Breast epithelium (tissue), 4 donors: Measurements from ENCODE around the gene MAPK8. TPM values are rescaled to one million over a fixed set of nuclear protein-coding genes. Genes with fewer than 3 reads are reported as not detected.
A peak's percentile ranks its signal among the peaks of the same experiment; 100 is the strongest.

ENCODE experiments used
- DNase-seq, 2 donors: peaks; one replicate each; pipeline ENCODE4 v3.0.0-alpha.2; 2019; ENCODE audit warnings: low spot score in 2 of 2
- H3K27ac ChIP-seq, 2 donors: fragments of 200-600 bp; sonication (generic) in 1 of 2; one replicate each; pipeline ENCODE4 v1.5.1; 2016 to 2019; ENCODE audit warnings: mild to moderate bottlenecking in 1 of 2
- H3K27me3 ChIP-seq, 2 donors: fragments of 200-600 bp; sonication (generic) in 1 of 2; one replicate each; pipeline versions ENCODE4 v1.5.1 to v1.6.0; 2017 to 2019; ENCODE audit warnings: control low read depth in 1 of 2, mild to moderate bottlenecking in 1 of 2
- H3K36me3 ChIP-seq: fragments of 200-600 bp; one replicate; pipeline ENCODE4 v1.5.1; 2019
- H3K4me1 ChIP-seq, 2 donors: fragments of 200-600 bp; sonication (generic); one replicate each; pipeline ENCODE4 v1.5.1; 2016 to 2019; ENCODE audit warnings: control low read depth in 1 of 2
- H3K4me3 ChIP-seq, 3 donors: fragments of 200-600 bp; sonication (generic); 1 replicate in 2 of 3; 2 replicates in 1 of 3; pipeline ENCODE4 v1.5.1; 2016 to 2019; ENCODE audit warnings: mild to moderate bottlenecking in 3 of 3, moderate library complexity in 2 of 3
- H3K9me3 ChIP-seq, 2 donors: fragments of 200-600 bp; sonication (generic) in 1 of 2; one replicate each; pipeline ENCODE4 v1.5.1; 2016 to 2019; ENCODE audit warnings: control low read depth in 1 of 2
- POLR2A ChIP-seq: fragments of 450-650 bp; IDR thresholded peaks from one replicate; pipeline ENCODE4 v1.6.1; 2016; ENCODE audit warnings: antibody characterized with exemption, mild to moderate bottlenecking, moderate library complexity
- POLR2AphosphoS5 ChIP-seq, 3 donors: sonication (generic); formaldehyde crosslinking; IDR thresholded peaks; one replicate each; pipeline ENCODE4 v1.6.1; 2017; ENCODE audit warnings: antibody characterized with exemption in 3 of 3
- intact Hi-C: fragments of 100-400 bp; cut with DNase I; formaldehyde crosslinking; loops from one replicate; pipeline ENCODE4 v1.15.1; 2023; ENCODE audit warnings: low total_unique reads
- total RNA-seq, 3 donors: library from RNA; depleted of rRNA; stranded (reverse); fragments of >200 nt; gene quantifications; one replicate each; pipeline ENCODE4 v1.1.0, GENCODE V29; 2016
- TF ChIP-seq, protein P1 (sequence below), 3 donors: fragments of 450-650 bp; IDR thresholded peaks; one replicate each; pipeline ENCODE4 v1.5.1; 2016 to 2017; ENCODE audit warnings: antibody characterized with exemption in 3 of 3, mild to moderate bottlenecking in 3 of 3, moderate library complexity in 3 of 3

MAPK8 gene
- total RNA-seq, 3 donors from 2014 or later = 52.5 to 108 (median 74.1) TPM

DNA sequence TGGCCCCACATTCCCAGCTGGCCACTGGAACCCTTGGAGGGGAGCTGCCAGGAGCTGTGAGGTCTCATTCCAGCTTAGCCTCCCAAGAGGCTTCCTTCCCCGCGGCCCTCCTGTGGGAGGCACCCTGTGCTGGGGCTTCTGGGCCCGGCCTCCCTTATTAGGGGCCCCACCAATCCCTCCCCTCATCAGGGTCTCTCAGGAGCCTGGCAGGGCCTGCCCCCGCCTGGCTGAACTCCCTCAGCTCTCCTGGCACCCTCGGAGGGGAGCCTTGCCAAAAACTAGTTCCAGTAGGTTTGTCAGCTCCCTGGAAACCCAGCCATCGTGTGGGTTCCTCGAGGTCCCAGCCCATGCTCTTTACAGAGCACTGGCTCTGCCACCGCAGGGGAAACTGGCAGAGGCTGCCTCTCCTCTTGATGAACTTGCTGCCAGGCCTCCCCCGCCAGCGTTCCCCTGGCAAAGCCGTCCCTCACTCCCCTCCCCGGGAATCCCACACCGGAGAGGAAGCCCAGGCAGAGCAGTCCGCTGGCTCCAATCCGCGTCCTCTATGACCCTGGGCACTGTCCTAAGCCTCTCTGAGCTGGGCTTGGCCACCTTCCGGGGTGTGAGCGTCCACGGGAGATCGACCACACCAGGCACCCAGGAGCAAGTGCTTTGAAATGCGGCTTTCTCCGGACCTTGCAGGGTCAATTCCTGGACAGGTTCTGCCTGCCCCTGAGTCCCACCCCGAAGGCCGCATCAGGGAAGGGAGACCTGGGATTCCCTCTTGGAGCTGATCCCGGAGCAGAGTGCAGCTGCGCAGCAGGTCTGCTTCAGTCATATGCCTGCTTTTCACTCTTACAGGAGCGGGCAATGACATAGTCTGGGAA lies 158.6 kb downstream of the MAPK8 start:
- H3K4me3 ChIP-seq = peak overlapping the region in 2 of 3 donors; percentile 43 to 63
- intact Hi-C loops = no loop called here
- H3K27ac ChIP-seq = no peak overlapping the region

GRCh38 chr10:48465860-48466521 lies 159.5 kb downstream of the MAPK8 start:
- intact Hi-C loops = no loop called here
- H3K36me3 ChIP-seq = no peaks in the 10 kb centered on the region
- TF ChIP-seq POLR2AphosphoS5 (IDR thresholded peaks at IDR 0.05) = no peak
- TF ChIP-seq, protein P1, sequence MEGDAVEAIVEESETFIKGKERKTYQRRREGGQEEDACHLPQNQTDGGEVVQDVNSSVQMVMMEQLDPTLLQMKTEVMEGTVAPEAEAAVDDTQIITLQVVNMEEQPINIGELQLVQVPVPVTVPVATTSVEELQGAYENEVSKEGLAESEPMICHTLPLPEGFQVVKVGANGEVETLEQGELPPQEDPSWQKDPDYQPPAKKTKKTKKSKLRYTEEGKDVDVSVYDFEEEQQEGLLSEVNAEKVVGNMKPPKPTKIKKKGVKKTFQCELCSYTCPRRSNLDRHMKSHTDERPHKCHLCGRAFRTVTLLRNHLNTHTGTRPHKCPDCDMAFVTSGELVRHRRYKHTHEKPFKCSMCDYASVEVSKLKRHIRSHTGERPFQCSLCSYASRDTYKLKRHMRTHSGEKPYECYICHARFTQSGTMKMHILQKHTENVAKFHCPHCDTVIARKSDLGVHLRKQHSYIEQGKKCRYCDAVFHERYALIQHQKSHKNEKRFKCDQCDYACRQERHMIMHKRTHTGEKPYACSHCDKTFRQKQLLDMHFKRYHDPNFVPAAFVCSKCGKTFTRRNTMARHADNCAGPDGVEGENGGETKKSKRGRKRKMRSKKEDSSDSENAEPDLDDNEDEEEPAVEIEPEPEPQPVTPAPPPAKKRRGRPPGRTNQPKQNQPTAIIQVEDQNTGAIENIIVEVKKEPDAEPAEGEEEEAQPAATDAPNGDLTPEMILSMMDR (IDR thresholded peaks at IDR 0.05) = no peak
- TF ChIP-seq POLR2A = no peak
- H3K4me1 ChIP-seq = no peaks in the 10 kb centered on the region
- peak overlapping the region in 2 of 3 donors; percentile 43 to 63 for H3K4me3 ChIP-seq
- no peak overlapping the region for H3K27ac ChIP-seq
- DNase-seq = peak in 1 of 2 donors; percentile 48
- peaks cover 0 to 5% of the 10 kb centered on the region in 2 donors for H3K27me3 ChIP-seq
- no peaks in the 10 kb centered on the region for H3K9me3 ChIP-seq

More for the DNA sequence above, 158.6 kb downstream of the MAPK8 start:
- DNase-seq = peak; percentile 51 to 62
- Histone ChIP-seq H3K27me3 (peaks cover 0 to 5% of the 10 kb centered on the region in 2 donors), H3K4me1 (no peaks in the 10 kb centered on the region), H3K36me3 (no peaks in the 10 kb centered on the region), H3K9me3 (no peaks in the 10 kb centered on the region)
- TF ChIP-seq POLR2AphosphoS5 (IDR thresholded peaks at IDR 0.05) = no peak
- no peak for TF ChIP-seq POLR2A
- TF ChIP-seq, protein P1 (IDR thresholded peaks at IDR 0.05) = no peak

- peaks cover 0 to 5% of the 10 kb centered on the region in 2 donors for H3K27me3 ChIP-seq
- intact Hi-C loops = no loop called here
- peak overlapping the region in 2 of 3 donors; percentile 43 to 63 for H3K4me3 ChIP-seq
- no peak overlapping the region for H3K27ac ChIP-seq
- no peaks in the 10 kb centered on the region for H3K4me1 ChIP-seq
- H3K9me3 ChIP-seq = no peaks in the 10 kb centered on the region
- no peaks in the 10 kb centered on the region for H3K36me3 ChIP-seq
- TF ChIP-seq, protein P1 (IDR thresholded peaks at IDR 0.05) = no peak
- TF ChIP-seq POLR2A (no peak), POLR2AphosphoS5 (IDR thresholded peaks at IDR 0.05) (no peak)
- peak in 1 of 2 donors; percentile 48 for DNase-seq
Observed at GRCh38 chr10:48466611-48467240, 160.2 kb downstream of the MAPK8 start.

DNA sequence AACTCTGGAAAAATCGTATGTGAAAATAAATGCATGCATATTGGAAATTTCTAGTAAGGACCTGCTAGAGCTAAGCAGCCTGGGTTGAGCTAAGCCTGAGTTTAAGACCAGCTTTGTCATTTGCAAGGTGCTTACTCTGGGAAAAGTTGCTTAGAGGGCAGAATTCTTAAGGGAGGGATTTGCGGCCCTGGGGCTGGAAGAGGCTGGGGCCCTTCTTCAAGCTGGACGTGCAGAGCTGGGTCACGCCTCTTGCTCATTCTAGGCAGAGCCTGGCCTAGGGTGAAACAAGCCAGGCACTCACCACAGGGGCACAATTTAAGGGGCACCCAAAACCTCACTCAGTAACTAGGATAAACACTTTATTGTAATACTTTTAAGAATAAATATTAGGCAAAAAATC lies 161.2 kb downstream of the MAPK8 start:
- Histone ChIP-seq H3K27ac (no peak overlapping the region), H3K27me3 (peaks cover 0 to 5% of the 10 kb centered on the region in 2 donors), H3K36me3 (no peaks in the 10 kb centered on the region), H3K4me1 (no peaks in the 10 kb centered on the region), H3K9me3 (no peaks in the 10 kb centered on the region), H3K4me3 (no peak overlapping the region)
- TF ChIP-seq, protein P1 (IDR thresholded peaks at IDR 0.05) = no peak
- no peak for TF ChIP-seq POLR2AphosphoS5 (IDR thresholded peaks at IDR 0.05)
- TF ChIP-seq POLR2A = no peak
- DNase-seq = peak in 1 of 2 donors; percentile 25
- intact Hi-C loops = no loop called here
